Measurements from ENCODE around the gene IDI1. TPM values are rescaled to one million over a fixed set of nuclear protein-coding genes. Genes with fewer than 3 reads are reported as not detected.

The IDI1 gene
- polyA plus RNA-seq (2013, experiment 1 of 4), result 103 TPM
- 81.8 TPM for polyA plus RNA-seq (2013, experiment 2 of 4)
- 60.8 TPM for polyA plus RNA-seq (2013, experiment 3 of 4)
- 69.9 TPM for polyA plus RNA-seq (2013, experiment 4 of 4)

- Histone ChIP-seq H3K4me1 (ENCODE audit: control insufficient read depth, insufficient read depth, low read length) (peaks cover 5% of the 10 kb centered on the region), H3K27me3 (ENCODE audit: control insufficient read depth, insufficient read depth, low read length, poor library complexity, severe bottlenecking) (no peaks in the 10 kb centered on the region), H3K36me3 (ENCODE audit: control insufficient read depth, insufficient read depth, low read length) (peaks cover 1% of the 10 kb centered on the region), H3K4me3 (ENCODE audit: insufficient read depth, low read depth, low read length) (peak within 1 kb of the TSS; percentile 95), H3K9me3 (ENCODE audit: control insufficient read depth, low read length) (no peaks in the 10 kb centered on the region), H3K27ac (ENCODE audit: insufficient read depth, low read depth, low read length, poor library complexity, severe bottlenecking) (peak within 1 kb of the TSS; percentile 99)
- 0% methylated on average over 83 of the region's 83 CpGs for WGBS, 2 experiments
Measured at GRCh38 chr10:1048732-1049424, at the start of gene IDI1. IDI1 (minus strand) TSS chr10:1049119; CDS start chr10:1049003, 116 bp downstream.

GRCh38 chr10:1097436-1097835 is 48.5 kb upstream of the IDI1 start:
- H3K4me3 ChIP-seq (ENCODE audit: insufficient read depth, low read depth, low read length), result no peak overlapping the region
- H3K36me3 ChIP-seq (ENCODE audit: control insufficient read depth, insufficient read depth, low read length), result peaks cover 7% of the 10 kb centered on the region
- no peaks in the 10 kb centered on the region for H3K27me3 ChIP-seq (ENCODE audit: control insufficient read depth, insufficient read depth, low read length, poor library complexity, severe bottlenecking)
- H3K4me1 ChIP-seq (ENCODE audit: control insufficient read depth, insufficient read depth, low read length), result no peaks in the 10 kb centered on the region
- WGBS, 2 experiments, result 90 to 93% methylated on average over 6 of the region's 6 CpGs
- no peaks in the 10 kb centered on the region for H3K9me3 ChIP-seq (ENCODE audit: control insufficient read depth, low read length)
- no peak overlapping the region for H3K27ac ChIP-seq (ENCODE audit: insufficient read depth, low read depth, low read length, poor library complexity, severe bottlenecking)

DNA sequence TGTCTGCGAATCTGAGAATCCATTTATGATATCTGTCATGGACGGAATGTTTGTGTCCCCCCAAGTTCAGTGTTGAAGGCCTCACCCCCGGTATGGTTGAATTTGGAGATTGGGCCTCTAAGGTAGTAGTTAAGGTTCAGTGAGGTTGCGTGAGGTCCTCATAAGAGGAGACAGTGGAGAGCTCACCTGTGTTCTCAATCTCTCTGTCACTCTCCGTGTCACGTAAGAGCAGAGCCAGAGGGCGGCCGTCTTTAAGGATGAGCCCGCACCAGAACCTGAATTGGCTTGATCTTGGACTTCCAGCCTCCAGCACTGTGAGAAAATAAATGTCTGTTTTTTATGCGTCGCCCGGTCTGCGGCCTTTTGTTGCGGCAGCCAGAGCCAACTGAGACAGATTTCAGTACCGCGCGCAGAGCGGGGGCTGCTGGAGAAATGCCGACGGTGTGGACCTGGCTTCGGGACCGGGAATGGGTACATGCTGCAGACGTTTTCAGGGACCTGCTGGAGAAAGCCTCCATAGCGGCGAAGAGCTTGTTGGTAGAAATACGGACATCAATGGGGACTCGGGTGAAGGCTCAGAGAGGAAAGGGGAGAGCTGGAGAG is 47.5 kb upstream of the IDI1 start:
- no peaks in the 10 kb centered on the region for H3K9me3 ChIP-seq (ENCODE audit: control insufficient read depth, low read length)
- H3K36me3 ChIP-seq (ENCODE audit: control insufficient read depth, insufficient read depth, low read length), result peaks cover 7% of the 10 kb centered on the region
- no peaks in the 10 kb centered on the region for H3K27me3 ChIP-seq (ENCODE audit: control insufficient read depth, insufficient read depth, low read length, poor library complexity, severe bottlenecking)
- 94% methylated on average over 27 of the region's 27 CpGs for WGBS, 2 experiments
- H3K4me3 ChIP-seq (ENCODE audit: insufficient read depth, low read depth, low read length), result no peak overlapping the region
- H3K4me1 ChIP-seq (ENCODE audit: control insufficient read depth, insufficient read depth, low read length), result no peaks in the 10 kb centered on the region
- no peak overlapping the region for H3K27ac ChIP-seq (ENCODE audit: insufficient read depth, low read depth, low read length, poor library complexity, severe bottlenecking)

- no peak overlapping the region for H3K27ac ChIP-seq (ENCODE audit: insufficient read depth, low read depth, low read length, poor library complexity, severe bottlenecking)
- no peaks in the 10 kb centered on the region for H3K27me3 ChIP-seq (ENCODE audit: control insufficient read depth, insufficient read depth, low read length, poor library complexity, severe bottlenecking)
- H3K4me1 ChIP-seq (ENCODE audit: control insufficient read depth, insufficient read depth, low read length), result no peaks in the 10 kb centered on the region
- WGBS, 2 experiments, result 90 to 92% methylated on average over 12 of the region's 12 CpGs
- H3K36me3 ChIP-seq (ENCODE audit: control insufficient read depth, insufficient read depth, low read length), result peaks cover 7% of the 10 kb centered on the region
- H3K9me3 ChIP-seq (ENCODE audit: control insufficient read depth, low read length), result no peaks in the 10 kb centered on the region
- H3K4me3 ChIP-seq (ENCODE audit: insufficient read depth, low read depth, low read length), result no peak overlapping the region
Measured at GRCh38 chr10:1095498-1095897, 46.6 kb upstream of the IDI1 start.

DNA sequence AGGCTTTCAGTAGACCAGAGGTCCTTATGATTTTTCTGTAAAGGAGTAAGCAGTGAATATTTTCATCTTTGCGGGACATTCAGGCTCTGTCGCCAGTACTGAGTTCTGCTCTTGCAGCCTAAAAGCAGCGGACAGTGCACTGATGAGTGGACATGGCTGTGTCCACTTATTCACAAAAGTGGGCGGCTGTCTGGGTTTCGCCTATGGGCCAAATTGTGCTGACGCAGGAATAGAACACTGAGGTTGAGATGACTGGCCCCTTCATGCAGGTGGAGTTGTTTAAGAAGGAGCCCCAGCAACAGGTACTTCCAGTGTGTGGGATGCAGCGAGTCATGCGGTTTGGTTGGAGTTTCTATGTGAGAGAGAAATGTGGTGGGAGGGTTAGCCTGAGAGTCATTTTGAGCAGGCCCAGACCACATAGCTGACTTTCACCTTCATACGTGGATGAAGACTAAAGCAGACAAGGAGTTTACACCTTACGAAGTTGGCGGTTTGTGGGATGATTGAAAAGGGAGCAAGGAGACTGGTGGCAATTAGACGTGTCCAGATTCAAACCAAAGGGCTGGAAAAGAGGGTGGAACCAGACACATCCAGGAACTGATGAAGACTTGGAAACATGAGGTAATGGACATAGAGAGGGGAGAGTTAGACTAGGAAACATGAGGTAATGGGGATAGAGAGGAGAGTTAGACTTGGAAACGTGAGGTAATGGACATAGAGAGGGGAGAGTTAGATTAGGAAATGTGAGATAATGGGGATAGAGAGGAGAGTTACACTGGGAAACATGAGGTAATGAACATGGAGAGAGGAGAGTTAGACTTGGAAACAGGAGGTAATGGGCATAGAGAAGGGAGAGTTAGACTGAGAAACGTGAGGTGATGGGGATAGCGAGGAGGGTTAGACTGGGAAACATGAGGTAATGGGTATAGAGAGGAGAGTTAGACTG is 45.5 kb upstream of the IDI1 start:
- 95 to 97% methylated on average over 15 of the region's 15 CpGs for WGBS, 2 experiments
- H3K27me3 ChIP-seq (ENCODE audit: control insufficient read depth, insufficient read depth, low read length, poor library complexity, severe bottlenecking), result no peaks in the 10 kb centered on the region
- H3K4me3 ChIP-seq (ENCODE audit: insufficient read depth, low read depth, low read length), result no peak overlapping the region
- H3K36me3 ChIP-seq (ENCODE audit: control insufficient read depth, insufficient read depth, low read length), result peaks cover 7% of the 10 kb centered on the region
- H3K9me3 ChIP-seq (ENCODE audit: control insufficient read depth, low read length), result no peaks in the 10 kb centered on the region
- no peaks in the 10 kb centered on the region for H3K4me1 ChIP-seq (ENCODE audit: control insufficient read depth, insufficient read depth, low read length)
- no peak overlapping the region for H3K27ac ChIP-seq (ENCODE audit: insufficient read depth, low read depth, low read length, poor library complexity, severe bottlenecking)

GRCh38 chr10:1093696-1094095 is 44.8 kb upstream of the IDI1 start:
- WGBS, 2 experiments, result 96% methylated on average over 9 of the region's 9 CpGs
- H3K36me3 ChIP-seq (ENCODE audit: control insufficient read depth, insufficient read depth, low read length), result peaks cover 7% of the 10 kb centered on the region
- H3K4me3 ChIP-seq (ENCODE audit: insufficient read depth, low read depth, low read length), result no peak overlapping the region

GRCh38 chr10:1090696-1091095 is 41.8 kb upstream of the IDI1 start:
- WGBS, 2 experiments, result 93 to 97% methylated on average over 14 of the region's 14 CpGs
- H3K4me3 ChIP-seq (ENCODE audit: insufficient read depth, low read depth, low read length), result no peak overlapping the region
- no peaks in the 10 kb centered on the region for H3K27me3 ChIP-seq (ENCODE audit: control insufficient read depth, insufficient read depth, low read length, poor library complexity, severe bottlenecking)
- no peaks in the 10 kb centered on the region for H3K4me1 ChIP-seq (ENCODE audit: control insufficient read depth, insufficient read depth, low read length)
- peaks cover 12% of the 10 kb centered on the region for H3K36me3 ChIP-seq (ENCODE audit: control insufficient read depth, insufficient read depth, low read length)
- no peaks in the 10 kb centered on the region for H3K9me3 ChIP-seq (ENCODE audit: control insufficient read depth, low read length)
- no peak overlapping the region for H3K27ac ChIP-seq (ENCODE audit: insufficient read depth, low read depth, low read length, poor library complexity, severe bottlenecking)

More at GRCh38 chr10:1093696-1094095, 44.8 kb upstream of the IDI1 start:
- H3K27me3 ChIP-seq (ENCODE audit: control insufficient read depth, insufficient read depth, low read length, poor library complexity, severe bottlenecking), result no peaks in the 10 kb centered on the region
- no peaks in the 10 kb centered on the region for H3K4me1 ChIP-seq (ENCODE audit: control insufficient read depth, insufficient read depth, low read length)
- H3K9me3 ChIP-seq (ENCODE audit: control insufficient read depth, low read length), result no peaks in the 10 kb centered on the region
- H3K27ac ChIP-seq (ENCODE audit: insufficient read depth, low read depth, low read length, poor library complexity, severe bottlenecking), result no peak overlapping the region

DNA sequence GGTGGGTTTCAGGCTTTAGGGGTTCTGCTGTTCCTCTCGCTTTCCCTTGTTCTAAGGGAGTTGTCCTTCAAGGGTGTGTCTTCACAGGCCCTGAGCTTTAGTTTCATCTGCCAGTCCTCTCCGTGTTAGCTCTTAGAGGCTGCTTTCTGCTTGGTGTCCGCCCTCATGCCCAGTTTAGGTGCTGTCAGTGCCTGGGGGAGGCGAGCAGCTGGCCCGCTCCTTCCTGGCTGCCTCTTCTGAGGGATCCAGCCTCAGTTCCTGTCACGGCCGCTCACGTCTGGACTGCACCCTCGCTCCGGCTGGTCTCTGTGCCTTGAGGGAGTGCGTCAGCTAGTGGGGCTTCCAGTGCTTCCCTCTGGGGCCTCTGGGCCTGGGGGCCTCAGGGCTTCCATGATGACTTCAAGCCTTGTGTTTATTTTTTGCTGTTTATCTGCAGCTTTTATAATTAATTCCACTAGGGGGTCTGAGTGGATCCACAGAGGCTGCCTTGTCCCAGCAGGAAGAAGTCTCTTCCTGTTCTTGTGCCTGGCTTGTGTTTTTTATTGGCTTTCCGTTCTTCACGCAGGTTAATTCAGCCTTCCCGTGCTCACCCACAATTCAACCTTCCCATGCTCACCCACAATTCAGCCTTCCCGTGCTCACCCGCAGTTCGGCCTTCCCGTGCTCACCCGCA is 40.2 kb upstream of the IDI1 start:
- Histone ChIP-seq H3K27ac (ENCODE audit: insufficient read depth, low read depth, low read length, poor library complexity, severe bottlenecking) (no peak overlapping the region), H3K4me3 (ENCODE audit: insufficient read depth, low read depth, low read length) (no peak overlapping the region), H3K4me1 (ENCODE audit: control insufficient read depth, insufficient read depth, low read length) (no peaks in the 10 kb centered on the region), H3K9me3 (ENCODE audit: control insufficient read depth, low read length) (no peaks in the 10 kb centered on the region), H3K27me3 (ENCODE audit: control insufficient read depth, insufficient read depth, low read length, poor library complexity, severe bottlenecking) (no peaks in the 10 kb centered on the region), H3K36me3 (ENCODE audit: control insufficient read depth, insufficient read depth, low read length) (peaks cover 16% of the 10 kb centered on the region)
- 89 to 90% methylated on average over 19 of the region's 19 CpGs for WGBS, 2 experiments

DNA sequence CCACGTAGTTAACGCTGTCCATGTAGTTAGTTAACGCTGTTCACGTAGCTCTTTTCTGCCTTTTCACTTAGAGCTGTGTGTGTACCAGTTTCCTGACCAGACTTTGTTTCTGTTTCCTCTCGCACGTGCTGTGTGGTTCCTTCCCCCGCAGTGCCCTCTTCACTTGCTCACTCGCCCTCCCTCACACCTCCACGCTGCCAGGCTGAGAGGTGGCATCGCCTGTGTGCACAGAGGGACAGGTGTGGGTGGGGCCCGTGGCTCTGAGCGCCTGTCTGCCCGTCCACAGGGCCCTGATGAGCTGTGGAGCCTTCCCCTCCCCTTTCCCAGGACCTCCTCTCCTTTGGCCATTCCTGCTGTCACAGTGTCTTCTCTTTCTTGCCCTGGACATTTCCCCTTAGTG is 37.9 kb upstream of the IDI1 start:
- no peaks in the 10 kb centered on the region for H3K27me3 ChIP-seq (ENCODE audit: control insufficient read depth, insufficient read depth, low read length, poor library complexity, severe bottlenecking)
- peaks cover 20% of the 10 kb centered on the region for H3K36me3 ChIP-seq (ENCODE audit: control insufficient read depth, insufficient read depth, low read length)
- WGBS, 2 experiments, result 94 to 95% methylated on average over 13 of the region's 13 CpGs
- H3K4me3 ChIP-seq (ENCODE audit: insufficient read depth, low read depth, low read length), result no peak overlapping the region
- H3K4me1 ChIP-seq (ENCODE audit: control insufficient read depth, insufficient read depth, low read length), result no peaks in the 10 kb centered on the region
- H3K9me3 ChIP-seq (ENCODE audit: control insufficient read depth, low read length), result no peaks in the 10 kb centered on the region
- no peak overlapping the region for H3K27ac ChIP-seq (ENCODE audit: insufficient read depth, low read depth, low read length, poor library complexity, severe bottlenecking)

Measured in ectodermal cell (in vitro differentiated cells).